Small intestine (tissue), 7 donors: ENCODE data around the gene SLC44A5. TPM values are rescaled to one million over a fixed set of nuclear protein-coding genes. Genes with fewer than 3 reads are reported as not detected.
"Not testable (repeated sequence)": the region's sequence is repeated elsewhere in the genome, so short reads cannot be mapped to it uniquely, and the experiment has no call there.

Experiments used
- DNase-seq, 2 donors: peaks; one replicate each; pipeline versions ENCODE4 v3.0.0 to v3.0.0-alpha.2; 2013
- FAIRE-seq: peaks from 2 replicates; lab custom pipeline; 2012; peaks lifted over from hg19 to GRCh38; lab: Jason Lieb, UNC
- H3K27ac ChIP-seq, 3 donors: one replicate each; pipeline ENCODE4 v1.5.1; 2013; ENCODE audit warnings: low read length in 2 of 3, mild to moderate bottlenecking in 2 of 3, control low read depth in 1 of 3, inconsistent platforms in 1 of 3, low read depth in 1 of 3, moderate library complexity in 1 of 3
- H3K27me3 ChIP-seq, 3 donors: one replicate each; pipeline ENCODE4 v1.6.1; 2013; ENCODE audit warnings: low read length in 3 of 3, inconsistent platforms in 1 of 3; ENCODE audit not compliant: control insufficient read depth in 3 of 3, insufficient read depth in 3 of 3
- H3K36me3 ChIP-seq, 3 donors: one replicate each; pipeline ENCODE4 v1.6.1; 2013; ENCODE audit warnings: low read length in 3 of 3, inconsistent platforms in 1 of 3, low read depth in 1 of 3, mild to moderate bottlenecking in 1 of 3, moderate library complexity in 1 of 3; ENCODE audit not compliant: control insufficient read depth in 3 of 3, insufficient read depth in 2 of 3
- H3K4me1 ChIP-seq, 3 donors: one replicate each; pipeline ENCODE4 v1.6.1; 2013; ENCODE audit warnings: low read length in 2 of 3, inconsistent platforms in 1 of 3, low read depth in 1 of 3, mild to moderate bottlenecking in 1 of 3, moderate library complexity in 1 of 3; ENCODE audit not compliant: control insufficient read depth in 3 of 3, insufficient read depth in 2 of 3
- H3K4me3 ChIP-seq, 3 donors: one replicate each; pipeline ENCODE4 v1.5.1; 2013; ENCODE audit warnings: low read length in 3 of 3, control low read depth in 1 of 3, inconsistent platforms in 1 of 3, low read depth in 1 of 3, mild to moderate bottlenecking in 1 of 3, moderate library complexity in 1 of 3
- H3K9me3 ChIP-seq, 2 donors: one replicate each; pipeline ENCODE4 v1.6.1; 2013; ENCODE audit warnings: low read depth in 1 of 2, low read length in 1 of 2; ENCODE audit not compliant: control insufficient read depth in 2 of 2, insufficient read depth in 1 of 2
- WGBS, 3 donors: extraction: QIAGEN DNeasy Blood & Tissue Kit; methylation state at CpG; one replicate each; pipeline ENCODE4 v1.1.7; 2013; 5-methylcytosine and 5-hydroxymethylcytosine counted together
- polyA plus RNA-seq, 4 donors: library from polyadenylated mRNA; stranded (reverse) in 3 of 4; unstranded in 1 of 4; fragments of 200-250 nt in 3 of 4; fragments of 120-200 nt in 1 of 4; gene quantifications; one replicate each; pipeline versions ENCODE4 v1.2.1 to v1.2.3, GENCODE V29; 2013
- donor health status: healthy with polysubstance abuse.
- donor health status: control.
- donor health status: control.
- donor health status: Bipolar disorder and iron deficiency.
- donor health status: healthy.

The SLC44A5 gene
- polyA plus RNA-seq, 4 donors: 0.40 to 1.4 (median 1.1) TPM; not detected in 1

- Histone ChIP-seq H3K36me3 (no peaks in the 10 kb centered on the region), H3K4me1 (no peaks in the 10 kb centered on the region), H3K27ac (no peak overlapping the region), H3K27me3 (no peaks in the 10 kb centered on the region), H3K4me3 (no peak overlapping the region), H3K9me3 (no peaks in the 10 kb centered on the region)
- FAIRE-seq (no peak), DNase-seq (no peak)
Measured at GRCh38 chr1:75274920-75275506, 335.9 kb downstream of the SLC44A5 start.

GRCh38 chr1:75273110-75273509 lies 337.8 kb downstream of the SLC44A5 start:
- no peaks in the 10 kb centered on the region for H3K36me3 ChIP-seq
- no peaks in the 10 kb centered on the region for H3K9me3 ChIP-seq
- no peaks in the 10 kb centered on the region for H3K27me3 ChIP-seq
- DNase-seq (no peak), FAIRE-seq (no peak)
- 74 to 84% (median 79%) methylated on average over 2 of the region's 2 CpGs for WGBS, 3 donors
- no peaks in the 10 kb centered on the region for H3K4me1 ChIP-seq
- no peak overlapping the region for H3K4me3 ChIP-seq
- no peak overlapping the region for H3K27ac ChIP-seq

- DNase-seq: peak; percentile 9 to 35
- 3 to 7% (median 7%) methylated on average over 6 of the region's 6 CpGs for WGBS, 3 donors
- Histone ChIP-seq H3K27me3 (no peaks in the 10 kb centered on the region), H3K27ac (no peak overlapping the region), H3K4me3 (no peak overlapping the region), H3K4me1 (no peaks in the 10 kb centered on the region), H3K9me3 (no peaks in the 10 kb centered on the region), H3K36me3 (no peaks in the 10 kb centered on the region)
- FAIRE-seq: no peak
Measured at GRCh38 chr1:75265792-75266191, 345.1 kb downstream of the SLC44A5 start.

GRCh38 chr1:75264112-75264511 lies 346.8 kb downstream of the SLC44A5 start:
- no peak overlapping the region for H3K27ac ChIP-seq
- FAIRE-seq: no peak
- no peaks in the 10 kb centered on the region for H3K36me3 ChIP-seq
- 6 to 33% (median 20%) methylated on average over 1 of the region's 1 CpG for WGBS, 3 donors
- no peak for DNase-seq
- no peaks in the 10 kb centered on the region for H3K9me3 ChIP-seq
- H3K4me3 ChIP-seq: no peak overlapping the region
- H3K4me1 ChIP-seq: no peaks in the 10 kb centered on the region
- no peaks in the 10 kb centered on the region for H3K27me3 ChIP-seq

- H3K9me3 ChIP-seq, H3K27me3 ChIP-seq, H3K4me1 ChIP-seq, FAIRE-seq, H3K4me3 ChIP-seq, H3K27ac ChIP-seq, H3K36me3 ChIP-seq, DNase-seq: not testable (repeated sequence)
- WGBS, 3 donors: 70 to 85% (median 79%) methylated on average over 2 of the region's 2 CpGs
Measured at GRCh38 chr1:75263616-75264015, 347.3 kb downstream of the SLC44A5 start.

GRCh38 chr1:75261946-75262345 lies 349.0 kb downstream of the SLC44A5 start:
- H3K27me3 ChIP-seq, H3K36me3 ChIP-seq, DNase-seq, H3K9me3 ChIP-seq, FAIRE-seq, H3K4me3 ChIP-seq, H3K4me1 ChIP-seq, H3K27ac ChIP-seq: not testable (repeated sequence)
- 68 to 78% (median 74%) methylated on average over 2 of the region's 2 CpGs for WGBS, 3 donors

- no peak overlapping the region for H3K4me3 ChIP-seq
- H3K27ac ChIP-seq: no peak overlapping the region
- FAIRE-seq: no peak
- WGBS, 3 donors: 77 to 84% (median 81%) methylated on average over 4 of the region's 4 CpGs
- no peaks in the 10 kb centered on the region for H3K4me1 ChIP-seq
- no peaks in the 10 kb centered on the region for H3K27me3 ChIP-seq
- DNase-seq: no peak
- no peaks in the 10 kb centered on the region for H3K36me3 ChIP-seq
- no peaks in the 10 kb centered on the region for H3K9me3 ChIP-seq
Measured at GRCh38 chr1:75258351-75258750, 352.6 kb downstream of the SLC44A5 start.

GRCh38 chr1:75257424-75257823 lies 353.5 kb downstream of the SLC44A5 start:
- H3K9me3 ChIP-seq: no peaks in the 10 kb centered on the region
- no peaks in the 10 kb centered on the region for H3K36me3 ChIP-seq
- no peaks in the 10 kb centered on the region for H3K4me1 ChIP-seq
- no peak for DNase-seq
- H3K27me3 ChIP-seq: no peaks in the 10 kb centered on the region
- no peak for FAIRE-seq
- H3K27ac ChIP-seq: no peak overlapping the region
- no peak overlapping the region for H3K4me3 ChIP-seq
- WGBS, 3 donors: 28 to 54% (median 42%) methylated on average over 2 of the region's 2 CpGs

- FAIRE-seq, H3K4me1 ChIP-seq, H3K27me3 ChIP-seq, H3K4me3 ChIP-seq, H3K36me3 ChIP-seq, DNase-seq, H3K9me3 ChIP-seq, H3K27ac ChIP-seq: not testable (repeated sequence)
- WGBS, 3 donors: 76 to 79% (median 79%) methylated on average over 4 of the region's 4 CpGs
Measured at GRCh38 chr1:75250114-75250513, 360.8 kb downstream of the SLC44A5 start.
